Measurements from ENCODE around the gene FOXN3.
"Not testable (repeated sequence)": the region's sequence is repeated elsewhere in the genome, so short reads cannot be mapped to it uniquely, and the experiment has no call there.

The FOXN3 gene

GRCh38 chr14:89111232-89111631 lies 305.8 kb downstream of the FOXN3 start:
- DNase-seq = not testable (repeated sequence)

GRCh38 chr14:89110110-89110509 lies 306.9 kb downstream of the FOXN3 start:
- no peak for DNase-seq

- DNase-seq = no peak
These were observed 308.4 kb downstream of the FOXN3 start for GRCh38 chr14:89108608-89109007.

GRCh38 chr14:89107626-89108025 lies 309.4 kb downstream of the FOXN3 start:
- DNase-seq = no peak
